Thoracic aorta (tissue), 2 donors: ENCODE measurements around the gene NPTN. TPM values are rescaled to one million over a fixed set of nuclear protein-coding genes. Genes with fewer than 3 reads are reported as not detected.

Experiments used
- ATAC-seq: fragments of 150-250 bp; one replicate; pipeline ENCODE4 v1.8.0; 2017; ENCODE audit warnings: low read depth; ENCODE audit not compliant: insufficient number of reproducible peaks, low FRiP score
- DNase-seq: peaks from one replicate; pipeline ENCODE4 v3.0.0-alpha.2; 2020; ENCODE audit warnings: low spot score
- H3K27ac ChIP-seq, 2 donors: fragments of 200-600 bp; sonication (generic); 1 replicate in 1 of 2; 2 replicates in 1 of 2; pipeline ENCODE4 v1.5.1; 2016; ENCODE audit warnings: mild to moderate bottlenecking in 2 of 2, moderate library complexity in 2 of 2
- H3K27me3 ChIP-seq: fragments of 200-600 bp; sonication (generic); replicated peaks from 2 replicates; pipeline ENCODE4 v1.6.0; 2016; ENCODE audit warnings: mild to moderate bottlenecking; ENCODE audit not compliant: insufficient read depth
- H3K36me3 ChIP-seq: fragments of 200-600 bp; sonication (generic); one replicate; pipeline ENCODE4 v1.5.1; 2016
- H3K4me1 ChIP-seq, 2 donors: fragments of 200-600 bp; sonication (generic); 1 replicate in 1 of 2; 2 replicates in 1 of 2; pipeline versions ENCODE4 v1.5.1 to v1.6.0; 2016; ENCODE audit warnings: low read depth in 2 of 2, mild to moderate bottlenecking in 1 of 2; ENCODE audit not compliant: control insufficient read depth in 1 of 2
- H3K4me3 ChIP-seq: fragments of 200-600 bp; sonication (generic); 2 replicates; pipeline ENCODE4 v1.5.1; 2016; ENCODE audit warnings: mild to moderate bottlenecking
- H3K9me3 ChIP-seq: fragments of 200-600 bp; sonication (generic); 2 replicates; pipeline ENCODE4 v1.5.1; 2016
- total RNA-seq, 2 donors: library from RNA; depleted of rRNA; stranded (reverse); fragments of >200 nt; gene quantifications; one replicate each; pipeline versions ENCODE4 v1.1.0 to v1.2.3, GENCODE V29; 2016
- TF ChIP-seq, protein P1 (sequence below): fragments of 200-600 bp; sonication (generic); IDR thresholded peaks from one replicate; pipeline ENCODE4 v1.5.1; 2019; ENCODE audit warnings: antibody characterized with exemption

Gene NPTN
- total RNA-seq, 2 donors from 2014 or later, result 247 to 250 TPM

DNA sequence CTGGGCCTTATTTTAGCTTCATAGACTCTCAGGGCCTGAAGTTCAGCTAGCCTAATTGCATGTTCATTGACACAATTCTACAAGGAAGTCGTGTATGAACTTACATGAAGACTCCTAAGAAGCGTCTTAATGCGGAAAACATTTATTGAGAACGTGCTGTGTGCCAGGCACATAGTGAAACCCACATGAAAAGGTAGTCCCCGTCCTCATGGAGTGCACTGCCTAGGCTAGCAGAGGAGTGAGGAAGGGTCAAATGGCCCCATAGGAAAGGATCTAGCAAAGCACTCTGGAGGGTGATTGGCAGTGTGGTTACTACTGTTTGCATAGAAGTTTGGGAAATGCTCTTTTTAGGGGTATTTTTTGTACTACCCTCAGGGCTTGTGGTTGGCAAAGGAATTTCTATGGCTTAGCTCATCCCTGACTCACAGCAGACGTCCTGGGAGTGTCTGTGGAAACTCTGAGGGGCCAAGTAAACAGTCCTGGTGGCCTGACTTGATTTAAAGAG lies 854 bp upstream of the NPTN start:
- TF ChIP-seq, protein P1, sequence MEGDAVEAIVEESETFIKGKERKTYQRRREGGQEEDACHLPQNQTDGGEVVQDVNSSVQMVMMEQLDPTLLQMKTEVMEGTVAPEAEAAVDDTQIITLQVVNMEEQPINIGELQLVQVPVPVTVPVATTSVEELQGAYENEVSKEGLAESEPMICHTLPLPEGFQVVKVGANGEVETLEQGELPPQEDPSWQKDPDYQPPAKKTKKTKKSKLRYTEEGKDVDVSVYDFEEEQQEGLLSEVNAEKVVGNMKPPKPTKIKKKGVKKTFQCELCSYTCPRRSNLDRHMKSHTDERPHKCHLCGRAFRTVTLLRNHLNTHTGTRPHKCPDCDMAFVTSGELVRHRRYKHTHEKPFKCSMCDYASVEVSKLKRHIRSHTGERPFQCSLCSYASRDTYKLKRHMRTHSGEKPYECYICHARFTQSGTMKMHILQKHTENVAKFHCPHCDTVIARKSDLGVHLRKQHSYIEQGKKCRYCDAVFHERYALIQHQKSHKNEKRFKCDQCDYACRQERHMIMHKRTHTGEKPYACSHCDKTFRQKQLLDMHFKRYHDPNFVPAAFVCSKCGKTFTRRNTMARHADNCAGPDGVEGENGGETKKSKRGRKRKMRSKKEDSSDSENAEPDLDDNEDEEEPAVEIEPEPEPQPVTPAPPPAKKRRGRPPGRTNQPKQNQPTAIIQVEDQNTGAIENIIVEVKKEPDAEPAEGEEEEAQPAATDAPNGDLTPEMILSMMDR, result no peak
- DNase-seq, result no peak
- Histone ChIP-seq H3K4me3 (peak overlapping the region; percentile 87), H3K27me3 (no peaks in the 10 kb centered on the region), H3K27ac (peak overlapping the region; percentile 71 to 72), H3K4me1 (peaks cover 21 to 30% of the 10 kb centered on the region in 2 donors), H3K36me3 (no peaks in the 10 kb centered on the region), H3K9me3 (no peaks in the 10 kb centered on the region)
- ATAC-seq, result no peak

DNA sequence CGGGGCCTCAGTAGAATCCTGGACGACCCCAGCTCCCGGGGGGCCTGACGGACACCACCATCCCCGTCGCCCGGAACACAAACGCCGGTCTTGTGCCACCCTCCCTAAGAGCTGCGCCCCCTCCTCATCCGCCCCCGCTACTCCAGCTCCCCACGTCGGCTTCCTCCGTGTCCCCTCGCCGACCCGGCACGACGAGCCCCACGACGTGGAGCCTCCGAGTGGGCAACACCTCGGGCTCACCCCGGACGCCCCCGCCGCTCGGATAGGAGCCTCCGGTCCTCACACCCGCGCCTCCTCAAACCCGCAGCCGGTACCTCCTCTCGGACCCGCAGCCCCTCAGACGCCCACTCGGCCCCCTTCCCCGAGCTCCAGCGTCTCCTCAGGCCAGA lies 525 bp downstream of the NPTN start:
- Histone ChIP-seq H3K9me3 (no peaks in the 10 kb centered on the region), H3K27ac (peak overlapping the region; percentile 89 to 91), H3K27me3 (no peaks in the 10 kb centered on the region), H3K36me3 (no peaks in the 10 kb centered on the region), H3K4me3 (peak overlapping the region; percentile 87), H3K4me1 (peaks cover 25 to 41% of the 10 kb centered on the region in 2 donors)
- DNase-seq, result no peak
- TF ChIP-seq, protein P1, result no peak
- no peak for ATAC-seq

DNA sequence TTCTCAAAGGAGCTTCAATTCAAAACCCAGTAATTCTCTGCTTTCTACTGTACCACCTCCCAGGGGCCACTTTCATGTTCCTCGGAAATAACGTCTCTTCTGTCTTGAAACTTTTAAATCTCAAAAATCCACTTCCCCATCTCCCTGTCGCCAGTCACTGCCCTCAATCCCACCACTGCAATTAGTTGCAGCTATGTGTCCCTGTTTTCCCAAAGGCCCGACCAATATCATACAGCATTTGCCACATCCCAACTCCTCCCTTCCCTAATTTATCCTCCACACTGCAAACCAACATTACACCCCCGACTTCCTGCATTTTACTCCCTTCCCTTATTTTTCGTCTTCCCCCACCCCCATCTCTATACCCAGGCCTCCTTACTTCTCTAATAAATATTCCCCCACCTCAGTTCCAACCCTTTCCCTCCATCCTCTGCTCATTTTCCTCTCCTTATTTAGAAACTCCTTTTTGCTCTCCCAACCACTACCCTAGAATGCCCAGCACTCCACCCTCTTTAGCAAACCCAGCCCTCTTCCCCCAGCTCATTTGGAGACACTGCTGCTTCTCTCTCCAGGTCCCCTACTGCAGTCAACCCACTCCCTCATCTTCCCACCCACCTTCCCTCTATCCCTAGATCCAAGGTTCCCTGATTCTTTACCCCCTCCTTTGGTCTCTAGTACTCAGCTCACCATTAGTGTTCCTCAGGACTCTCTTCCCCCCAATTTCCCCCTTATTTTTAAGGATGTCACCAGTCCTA lies 1.1 kb downstream of the NPTN start:
- Histone ChIP-seq H3K27ac (peak overlapping the region; percentile 89 to 91), H3K4me1 (peaks cover 28 to 46% of the 10 kb centered on the region in 2 donors), H3K4me3 (peak overlapping the region; percentile 87), H3K36me3 (no peaks in the 10 kb centered on the region), H3K9me3 (no peaks in the 10 kb centered on the region), H3K27me3 (no peaks in the 10 kb centered on the region)
- ATAC-seq, result no peak
- no peak for DNase-seq
- TF ChIP-seq, protein P1, result no peak

DNA sequence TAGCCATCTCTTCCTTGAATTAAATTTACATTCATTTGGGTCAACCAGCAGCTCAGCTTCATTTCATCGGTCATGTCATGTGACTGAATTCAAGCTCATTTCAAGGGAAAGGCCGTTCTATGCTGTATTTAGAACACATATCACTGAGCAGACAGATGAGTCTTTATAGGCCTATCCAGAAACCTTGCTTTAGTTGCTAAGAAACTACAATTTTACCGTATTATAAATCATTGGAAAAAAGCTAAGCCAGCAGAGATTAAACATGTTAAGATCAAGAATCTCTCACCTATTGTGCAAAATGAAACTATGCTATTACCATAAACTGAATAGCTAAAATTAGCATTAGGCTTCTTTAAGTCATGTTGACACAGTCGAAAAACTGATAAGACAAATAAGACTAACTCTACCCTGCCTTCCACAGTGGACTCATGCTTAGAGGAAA lies 2.2 kb downstream of the NPTN start:
- Histone ChIP-seq H3K27ac (peak overlapping the region; percentile 32 to 91), H3K4me1 (peaks cover 38 to 58% of the 10 kb centered on the region in 2 donors), H3K4me3 (peak overlapping the region; percentile 87), H3K27me3 (no peaks in the 10 kb centered on the region), H3K36me3 (no peaks in the 10 kb centered on the region), H3K9me3 (no peaks in the 10 kb centered on the region)
- no peak for DNase-seq
- TF ChIP-seq, protein P1, result no peak
- no peak for ATAC-seq

DNA sequence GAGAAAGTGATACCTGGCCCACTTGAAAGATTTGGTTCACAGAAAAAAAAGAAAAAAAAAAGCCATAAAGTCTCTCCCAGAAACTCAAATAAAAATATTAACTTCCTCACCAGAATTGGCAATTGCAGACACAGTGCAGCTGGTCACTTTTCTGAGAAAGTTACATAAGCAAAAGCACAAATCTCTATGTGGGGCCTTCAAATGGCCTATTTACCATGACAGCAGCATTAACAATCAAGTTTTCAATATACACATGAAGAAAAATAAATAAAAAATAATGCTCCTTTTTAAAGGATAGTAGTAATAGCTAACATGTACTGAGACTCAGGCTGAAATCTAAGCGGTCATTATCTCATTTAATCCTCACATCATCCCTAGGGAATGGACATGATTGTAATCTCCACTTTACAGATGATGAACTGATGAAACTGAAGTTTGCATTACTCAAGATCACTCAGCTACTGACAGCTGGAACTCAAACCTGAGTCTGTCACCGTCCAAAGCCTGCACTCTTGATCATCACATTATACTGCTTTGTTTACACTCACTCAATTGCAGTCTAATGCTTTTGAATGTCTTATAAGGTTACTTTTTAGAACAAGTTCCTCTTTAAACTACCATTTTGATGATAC lies 3.3 kb downstream of the NPTN start:
- no peaks in the 10 kb centered on the region for H3K9me3 ChIP-seq
- no peak for ATAC-seq
- no peaks in the 10 kb centered on the region for H3K36me3 ChIP-seq
- no peaks in the 10 kb centered on the region for H3K27me3 ChIP-seq
- no peak for DNase-seq
- H3K4me1 ChIP-seq, result peaks cover 41 to 68% of the 10 kb centered on the region in 2 donors
- H3K27ac ChIP-seq, result no peak overlapping the region
- TF ChIP-seq, protein P1, result no peak
- no peak overlapping the region for H3K4me3 ChIP-seq
